ENCODE results near the gene NTF4.

NTF4 gene

GRCh38 chr19:49065905-49066512 is 1.4 kb upstream of the NTF4 start:
- no peak overlapping the region for H3K4me3 ChIP-seq (ENCODE audit: low read depth, low read length)
- TF ChIP-seq CTCF (IDR thresholded peaks at IDR 0.05; ENCODE audit: low read depth, low read length): no peak
- TF ChIP-seq MYC (IDR thresholded peaks at IDR 0.05; ENCODE audit: low read depth, low read length): no peak
- TF ChIP-seq, protein P1, sequence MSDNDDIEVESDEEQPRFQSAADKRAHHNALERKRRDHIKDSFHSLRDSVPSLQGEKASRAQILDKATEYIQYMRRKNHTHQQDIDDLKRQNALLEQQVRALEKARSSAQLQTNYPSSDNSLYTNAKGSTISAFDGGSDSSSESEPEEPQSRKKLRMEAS (IDR thresholded peaks at IDR 0.05; ENCODE audit: low read depth, low read length): no peak
- TF ChIP-seq POLR2A (IDR thresholded peaks at IDR 0.05; ENCODE audit: extremely low read depth, insufficient read length): no peak
- no peak for DNase-seq (ENCODE audit: low read depth)

GRCh38 chr19:49064029-49064629 is 489 bp downstream of the NTF4 start:
- no peak for DNase-seq (ENCODE audit: low read depth)
- no peak for TF ChIP-seq CTCF (IDR thresholded peaks at IDR 0.05; ENCODE audit: low read depth, low read length)
- no peak for TF ChIP-seq POLR2A (IDR thresholded peaks at IDR 0.05; ENCODE audit: extremely low read depth, insufficient read length)
- TF ChIP-seq, protein P1 (IDR thresholded peaks at IDR 0.05; ENCODE audit: low read depth, low read length): no peak
- TF ChIP-seq MYC (IDR thresholded peaks at IDR 0.05; ENCODE audit: low read depth, low read length): no peak
- no peak overlapping the region for H3K4me3 ChIP-seq (ENCODE audit: low read depth, low read length)

- DNase-seq (ENCODE audit: low read depth): no peak
- TF ChIP-seq POLR2A (IDR thresholded peaks at IDR 0.05; ENCODE audit: extremely low read depth, insufficient read length) (no peak), MYC (IDR thresholded peaks at IDR 0.05; ENCODE audit: low read depth, low read length) (no peak), CTCF (IDR thresholded peaks at IDR 0.05; ENCODE audit: low read depth, low read length) (no peak)
- TF ChIP-seq, protein P1 (IDR thresholded peaks at IDR 0.05; ENCODE audit: low read depth, low read length): no peak
Measured at GRCh38 chr19:49061445-49061844, 3.2 kb downstream of the NTF4 start.

GRCh38 chr19:49061000-49061399 is 3.6 kb downstream of the NTF4 start:
- TF ChIP-seq MYC (IDR thresholded peaks at IDR 0.05; ENCODE audit: low read depth, low read length) (no peak), POLR2A (IDR thresholded peaks at IDR 0.05; ENCODE audit: extremely low read depth, insufficient read length) (no peak), CTCF (IDR thresholded peaks at IDR 0.05; ENCODE audit: low read depth, low read length) (no peak)
- TF ChIP-seq, protein P1 (IDR thresholded peaks at IDR 0.05; ENCODE audit: low read depth, low read length): no peak
- no peak for DNase-seq (ENCODE audit: low read depth)
- no peak overlapping the region for H3K4me3 ChIP-seq (ENCODE audit: low read depth, low read length)

More at GRCh38 chr19:49061445-49061844, 3.2 kb downstream of the NTF4 start:
- no peak overlapping the region for H3K4me3 ChIP-seq (ENCODE audit: low read depth, low read length)

DNA sequence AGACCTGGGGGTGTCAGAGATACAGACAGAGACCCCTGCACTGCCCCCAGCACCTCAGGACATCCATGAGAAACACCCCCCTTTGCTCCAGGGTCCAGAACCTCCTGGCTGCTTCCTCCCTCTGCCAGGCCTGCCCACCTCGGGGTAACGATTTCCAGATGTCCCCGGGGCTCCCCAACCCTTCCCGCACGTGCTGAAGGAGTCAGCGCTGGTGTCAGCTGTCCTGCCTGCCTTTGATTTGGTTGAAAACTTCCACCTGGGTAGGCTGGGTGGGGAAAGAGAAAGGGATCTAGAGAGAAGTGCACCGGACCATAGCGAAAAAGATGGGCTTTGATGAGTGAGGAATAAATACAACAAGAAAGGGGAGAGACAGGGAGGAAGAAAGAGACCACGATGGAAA is 5.6 kb downstream of the NTF4 start:
- no peak for TF ChIP-seq POLR2A (IDR thresholded peaks at IDR 0.05; ENCODE audit: extremely low read depth, insufficient read length)
- no peak for TF ChIP-seq CTCF (IDR thresholded peaks at IDR 0.05; ENCODE audit: low read depth, low read length)
- TF ChIP-seq MYC (IDR thresholded peaks at IDR 0.05; ENCODE audit: low read depth, low read length): no peak
- TF ChIP-seq, protein P1 (IDR thresholded peaks at IDR 0.05; ENCODE audit: low read depth, low read length): no peak
- no peak overlapping the region for H3K4me3 ChIP-seq (ENCODE audit: low read depth, low read length)
- DNase-seq (ENCODE audit: low read depth): no peak

All from NB4 (cell line).